HepG2 (cell line): ENCODE measurements around the gene POMGNT2. TPM values are rescaled to one million over a fixed set of nuclear protein-coding genes. Genes with fewer than 3 reads are reported as not detected.

Source experiments
- ATAC-seq: fragments of 200-7000 bp; cut with Tn5 transposase; 3 replicates; pipeline ENCODE4 v1.9.1; 2020; ENCODE audit warnings: mild to moderate bottlenecking, moderate library complexity
- BruUV-seq: library from RNA; stranded (reverse); fragments of 400-500 nt; replicated peaks from 2 replicates; lab custom pipeline; 2021; lab: Mats Ljungman, UMichigan
- CTCF ChIA-PET: fragments of 300-600 bp; formaldehyde crosslinking; extraction: SDS; loops from one replicate; lab custom pipeline; 2021; ENCODE audit warnings: low total read pairs, inconsistent platforms, low intra/inter-chr PET ratio; lab: Yijun Ruan, JAX
- POLR2A ChIA-PET: fragments of 350-600 bp; sonication (Branson Sonifier 250); formaldehyde crosslinking; loops from one replicate; lab custom pipeline; 2020; ENCODE audit warnings: antibody characterized with exemption, inconsistent platforms; lab: Yijun Ruan, JAX
- DNase-seq: peaks from one replicate; pipeline ENCODE4 v3.0.0-alpha.2; 2015; ENCODE audit warnings: low spot score
- FAIRE-seq: peaks from 3 replicates; lab custom pipeline; 2011; peaks lifted over from hg19 to GRCh38; lab: Jason Lieb, UNC
- H2AFZ ChIP-seq: one replicate; pipeline ENCODE4 v1.6.1; 2011; ENCODE audit warnings: low read length, inconsistent platforms
- H3K27ac ChIP-seq: fragments of 300-600 bp; 3 replicates; pipeline ENCODE4 v1.8.0; 2011; ENCODE audit warnings: mixed run types, mild to moderate bottlenecking, mixed read lengths, low read length, inconsistent platforms; ENCODE audit not compliant: insufficient read depth; ENCODE audit errors: extremely low read length
- H3K27me3 ChIP-seq, 2 experiments: fragments of 200-600 bp in 1 of 2; 2 replicates in 1 of 2; 3 replicates in 1 of 2; pipeline versions ENCODE4 v1.6.0 to v1.8.0; 2011; ENCODE audit warnings: low read length in 2 of 2, mild to moderate bottlenecking in 2 of 2, moderate library complexity in 2 of 2, inconsistent platforms in 1 of 2; ENCODE audit not compliant: insufficient read depth in 2 of 2, control insufficient read depth in 1 of 2
- H3K36me3 ChIP-seq, 2 experiments: fragments of 200-600 bp in 1 of 2; replicated peaks in 1 of 2; 2 replicates in 1 of 2; 3 replicates in 1 of 2; pipeline versions ENCODE4 v1.5.1 to v1.8.0; 2011; ENCODE audit warnings: low read length in 2 of 2, inconsistent platforms in 1 of 2; ENCODE audit not compliant: insufficient read depth in 2 of 2, control insufficient read depth in 1 of 2
- H3K4me1 ChIP-seq: 2 replicates; pipeline ENCODE4 v1.5.1; 2012; ENCODE audit warnings: low read length, inconsistent platforms; ENCODE audit not compliant: insufficient read depth
- H3K4me2 ChIP-seq: 2 replicates; pipeline ENCODE4 v1.6.0; 2011; ENCODE audit warnings: low read depth, low read length, inconsistent platforms
- H3K4me3 ChIP-seq, 3 experiments: fragments of 200-600 bp in 1 of 3; sonication (generic), shearing (Covaris generic) in 1 of 3; replicated peaks in 1 of 3; 2 replicates each; pipeline ENCODE4 v1.5.1; 2011 to 2016; ENCODE audit warnings: low read length in 3 of 3, inconsistent platforms in 2 of 3, low read depth in 2 of 3, mild to moderate bottlenecking in 2 of 3, control low read depth in 1 of 3, mixed read lengths in 1 of 3; ENCODE audit not compliant: insufficient read depth in 1 of 3
- H3K79me2 ChIP-seq: one replicate; pipeline ENCODE4 v1.6.1; 2011; ENCODE audit warnings: low read length, inconsistent platforms; ENCODE audit not compliant: insufficient read depth
- H3K9ac ChIP-seq: 2 replicates; pipeline ENCODE4 v1.6.0; 2011; ENCODE audit warnings: mild to moderate bottlenecking, low read depth, low read length, inconsistent platforms; ENCODE audit not compliant: insufficient read depth
- H3K9me3 ChIP-seq: 2 replicates; pipeline ENCODE4 v1.5.1; 2012; ENCODE audit warnings: mild to moderate bottlenecking, low read length
- H4K20me1 ChIP-seq: 2 replicates; pipeline ENCODE4 v1.6.0; 2011; ENCODE audit warnings: inconsistent platforms, mild to moderate bottlenecking, low read length, moderate library complexity; ENCODE audit not compliant: insufficient read depth
- ESRRA ChIP-seq: sonication (generic); formaldehyde crosslinking; IDR thresholded peaks from 2 replicates; pipeline ENCODE4 v1.5.1; 2020; ENCODE audit warnings: mild to moderate bottlenecking, low read depth, missing genetic modification reagents
- HOXD1 ChIP-seq: sonication (generic); formaldehyde crosslinking; IDR thresholded peaks from 2 replicates; pipeline ENCODE4 v1.5.0; 2020; ENCODE audit warnings: missing genetic modification reagents
- IRF2 ChIP-seq: IDR thresholded peaks from 2 replicates; pipeline ENCODE4 v1.6.1; 2018; ENCODE audit warnings: missing genetic modification reagents, missing compliant biosample characterization
- KLF6 ChIP-seq: IDR thresholded peaks from 2 replicates; pipeline ENCODE4 v1.8.0; 2016; ENCODE audit warnings: missing biosample characterization, missing genetic modification reagents
- MTA3 ChIP-seq: sonication (generic); formaldehyde crosslinking; IDR thresholded peaks from 2 replicates; pipeline ENCODE4 v1.4.0; 2020; ENCODE audit warnings: missing genetic modification reagents
- ZFP91 ChIP-seq: sonication (generic); formaldehyde crosslinking; IDR thresholded peaks from 2 replicates; pipeline ENCODE4 v1.9.0; 2022; ENCODE audit warnings: missing genetic modification reagents, mild to moderate bottlenecking, borderline replicate concordance
- ZMYM2 ChIP-seq: sonication (generic); formaldehyde crosslinking; IDR thresholded peaks from 2 replicates; pipeline ENCODE4 v1.8.0; 2022; ENCODE audit warnings: mild to moderate bottlenecking, missing genetic modification reagents
- ZNF629 ChIP-seq: sonication (generic); formaldehyde crosslinking; conservative IDR thresholded peaks from 2 replicates; pipeline ENCODE4 v1.5.0; 2020; ENCODE audit warnings: missing genetic modification reagents
- WGBS: methylation state at CpG from one replicate; pipeline ENCODE4 v1.1.6; 2017; ENCODE audit warnings: low lambda C conversion rate; 5-methylcytosine and 5-hydroxymethylcytosine counted together
- in situ Hi-C: cut with HindIII; loops from 2 replicates; pipeline ENCODE4 v1.10.0; 2017; ENCODE audit warnings: low pct_unique_long_range_greater_than_20kb; ENCODE audit not compliant: extremely low pct_ligation_motif_present
- intact Hi-C: fragments of 100-400 bp; cut with micrococcal nuclease; formaldehyde crosslinking; loops from one replicate; pipeline ENCODE4 v1.10.0; 2022; ENCODE audit not compliant: unreplicated experiment
- polyA plus RNA-seq, 8 experiments: library from polyadenylated mRNA; depleted of rRNA in 3 of 8; stranded (reverse) in 7 of 8; unstranded in 1 of 8; fragments of >200 nt; fragmentation: Illumina TruSeq in 4 of 8; extraction: Trizol in 4 of 8; gene quantifications; 2 replicates each; pipeline versions ENCODE4 v1.2.1 to v1.2.3, GENCODE V29; 2011 to 2016; ENCODE audit warnings: low read depth in 4 of 8, missing spikeins in 1 of 8, mixed read lengths in 1 of 8; ENCODE audit not compliant: insufficient read depth in 1 of 8
- total RNA-seq, 5 experiments: library from RNA; depleted of rRNA; stranded (reverse); fragments of >200 nt; fragmentation: Illumina TruSeq; extraction: Trizol; gene quantifications; 2 replicates each; pipeline ENCODE4 v1.2.3, GENCODE V29; 2016; ENCODE audit warnings: low read depth in 1 of 5
- TF ChIP-seq, protein P1 (sequence below): sonication (generic); formaldehyde crosslinking; IDR thresholded peaks from 2 replicates; pipeline ENCODE4 v1.5.1; 2020; ENCODE audit warnings: missing genetic modification reagents, mild to moderate bottlenecking, borderline replicate concordance
- TF ChIP-seq, protein P2 (sequence below): IDR thresholded peaks from 2 replicates; pipeline ENCODE4 v1.6.1; 2016; ENCODE audit warnings: low read depth, borderline replicate concordance
- TF ChIP-seq, protein P3 (sequence below): sonication (generic); formaldehyde crosslinking; IDR thresholded peaks from 2 replicates; pipeline ENCODE4 v1.9.0; 2021; ENCODE audit warnings: missing genetic modification reagents, borderline replicate concordance
- TF ChIP-seq, protein P4 (sequence below): sonication (generic); formaldehyde crosslinking; IDR thresholded peaks from 2 replicates; pipeline ENCODE4 v1.4.0; 2020; ENCODE audit warnings: mild to moderate bottlenecking, missing genetic modification reagents

POMGNT2 gene
- total and polyA plus RNA-seq, 2 of the 13 experiments (the other 11 are each of a cell fraction or from before 2014, with no cell fraction given), result 10.5 to 12.4 TPM

DNA sequence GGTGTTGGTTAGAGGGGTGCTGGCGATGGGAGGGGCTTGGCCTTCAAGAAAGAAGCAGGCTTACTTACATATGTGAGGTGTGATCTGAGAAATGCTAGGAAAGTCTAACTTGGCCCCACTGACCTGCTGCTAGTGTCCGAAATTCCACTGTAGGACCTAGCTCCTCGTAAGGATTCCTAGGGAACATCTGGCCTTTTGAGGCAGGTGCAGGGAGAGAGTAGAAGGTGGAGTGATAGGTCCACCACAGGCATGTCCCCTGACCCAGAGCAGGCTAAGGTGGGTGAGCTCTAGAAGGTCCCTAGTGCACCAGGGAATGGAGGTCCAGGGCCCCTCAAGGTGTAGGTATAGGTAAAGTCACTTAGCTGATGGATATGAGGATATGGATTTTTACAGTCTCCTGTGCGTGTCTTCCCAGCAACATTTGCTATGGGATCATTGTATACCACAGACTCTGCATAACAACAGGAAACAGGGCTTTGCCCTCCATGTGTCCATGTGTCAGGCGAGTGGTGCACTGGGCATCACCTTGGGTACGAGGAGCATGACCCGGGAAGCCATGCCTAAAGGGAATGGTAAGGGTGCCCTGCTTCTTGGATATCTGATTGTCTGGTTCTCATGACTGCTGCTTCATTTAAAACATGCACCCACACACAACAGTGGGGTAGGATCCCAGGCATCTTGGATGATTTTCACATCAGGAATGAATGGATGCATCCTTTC, 32.6 kb downstream of the POMGNT2 start (continued):
- TF ChIP-seq, protein P1, sequence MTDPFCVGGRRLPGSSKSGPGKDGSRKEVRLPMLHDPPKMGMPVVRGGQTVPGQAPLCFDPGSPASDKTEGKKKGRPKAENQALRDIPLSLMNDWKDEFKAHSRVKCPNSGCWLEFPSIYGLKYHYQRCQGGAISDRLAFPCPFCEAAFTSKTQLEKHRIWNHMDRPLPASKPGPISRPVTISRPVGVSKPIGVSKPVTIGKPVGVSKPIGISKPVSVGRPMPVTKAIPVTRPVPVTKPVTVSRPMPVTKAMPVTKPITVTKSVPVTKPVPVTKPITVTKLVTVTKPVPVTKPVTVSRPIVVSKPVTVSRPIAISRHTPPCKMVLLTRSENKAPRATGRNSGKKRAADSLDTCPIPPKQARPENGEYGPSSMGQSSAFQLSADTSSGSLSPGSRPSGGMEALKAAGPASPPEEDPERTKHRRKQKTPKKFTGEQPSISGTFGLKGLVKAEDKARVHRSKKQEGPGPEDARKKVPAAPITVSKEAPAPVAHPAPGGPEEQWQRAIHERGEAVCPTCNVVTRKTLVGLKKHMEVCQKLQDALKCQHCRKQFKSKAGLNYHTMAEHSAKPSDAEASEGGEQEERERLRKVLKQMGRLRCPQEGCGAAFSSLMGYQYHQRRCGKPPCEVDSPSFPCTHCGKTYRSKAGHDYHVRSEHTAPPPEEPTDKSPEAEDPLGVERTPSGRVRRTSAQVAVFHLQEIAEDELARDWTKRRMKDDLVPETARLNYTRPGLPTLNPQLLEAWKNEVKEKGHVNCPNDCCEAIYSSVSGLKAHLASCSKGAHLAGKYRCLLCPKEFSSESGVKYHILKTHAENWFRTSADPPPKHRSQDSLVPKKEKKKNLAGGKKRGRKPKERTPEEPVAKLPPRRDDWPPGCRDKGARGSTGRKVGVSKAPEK (CRISPR knock-in tag), result no peak

- H3K36me3 ChIP-seq, result no peaks in the 10 kb centered on the region
- H3K9me3 ChIP-seq, result no peaks in the 10 kb centered on the region
- ChIA-PET CTCF (no interaction called here), POLR2A (no interaction called here)
- H3K9ac ChIP-seq, result no peak overlapping the region
- H3K79me2 ChIP-seq, result no peaks in the 10 kb centered on the region
- no peak overlapping the region for H2AFZ ChIP-seq
- ATAC-seq (no peak), FAIRE-seq (no peak), DNase-seq (no peak)
- no peaks in the 10 kb centered on the region for H3K4me1 ChIP-seq
- intact Hi-C loops (no loop called here), in situ Hi-C loops (loop anchor here (10.0 kb wide), 1 partner anchor 108 kb away; no protein-coding TSS in a partner anchor)
- no peaks in the 10 kb centered on the region for H3K27me3 ChIP-seq
- H3K4me3 ChIP-seq, result no peak overlapping the region
- H4K20me1 ChIP-seq, result no peaks in the 10 kb centered on the region
- H3K4me2 ChIP-seq, result no peak overlapping the region
- BruUV-seq, result no TSS peak
- H3K27ac ChIP-seq, result no peak overlapping the region
- WGBS, result 15% methylated on average over 4 of the region's 4 CpGs
- TF ChIP-seq HOXD1 (CRISPR knock-in tag) (no peak), ZNF629 (CRISPR knock-in tag) (no peak), IRF2 (CRISPR knock-in tag) (no peak), ESRRA (CRISPR knock-in tag) (no peak), ZMYM2 (CRISPR knock-in tag) (no peak), KLF6 (CRISPR knock-in tag) (no peak), MTA3 (CRISPR knock-in tag) (no peak), ZFP91 (CRISPR knock-in tag) (no peak)
- TF ChIP-seq, protein P2, sequence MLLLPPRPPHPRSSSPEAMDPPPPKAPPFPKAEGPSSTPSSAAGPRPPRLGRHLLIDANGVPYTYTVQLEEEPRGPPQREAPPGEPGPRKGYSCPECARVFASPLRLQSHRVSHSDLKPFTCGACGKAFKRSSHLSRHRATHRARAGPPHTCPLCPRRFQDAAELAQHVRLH (CRISPR knock-in tag), result no peak
- TF ChIP-seq, protein P3, sequence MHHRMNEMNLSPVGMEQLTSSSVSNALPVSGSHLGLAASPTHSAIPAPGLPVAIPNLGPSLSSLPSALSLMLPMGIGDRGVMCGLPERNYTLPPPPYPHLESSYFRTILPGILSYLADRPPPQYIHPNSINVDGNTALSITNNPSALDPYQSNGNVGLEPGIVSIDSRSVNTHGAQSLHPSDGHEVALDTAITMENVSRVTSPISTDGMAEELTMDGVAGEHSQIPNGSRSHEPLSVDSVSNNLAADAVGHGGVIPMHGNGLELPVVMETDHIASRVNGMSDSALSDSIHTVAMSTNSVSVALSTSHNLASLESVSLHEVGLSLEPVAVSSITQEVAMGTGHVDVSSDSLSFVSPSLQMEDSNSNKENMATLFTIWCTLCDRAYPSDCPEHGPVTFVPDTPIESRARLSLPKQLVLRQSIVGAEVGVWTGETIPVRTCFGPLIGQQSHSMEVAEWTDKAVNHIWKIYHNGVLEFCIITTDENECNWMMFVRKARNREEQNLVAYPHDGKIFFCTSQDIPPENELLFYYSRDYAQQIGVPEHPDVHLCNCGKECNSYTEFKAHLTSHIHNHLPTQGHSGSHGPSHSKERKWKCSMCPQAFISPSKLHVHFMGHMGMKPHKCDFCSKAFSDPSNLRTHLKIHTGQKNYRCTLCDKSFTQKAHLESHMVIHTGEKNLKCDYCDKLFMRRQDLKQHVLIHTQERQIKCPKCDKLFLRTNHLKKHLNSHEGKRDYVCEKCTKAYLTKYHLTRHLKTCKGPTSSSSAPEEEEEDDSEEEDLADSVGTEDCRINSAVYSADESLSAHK, result no peak
- TF ChIP-seq, protein P4, sequence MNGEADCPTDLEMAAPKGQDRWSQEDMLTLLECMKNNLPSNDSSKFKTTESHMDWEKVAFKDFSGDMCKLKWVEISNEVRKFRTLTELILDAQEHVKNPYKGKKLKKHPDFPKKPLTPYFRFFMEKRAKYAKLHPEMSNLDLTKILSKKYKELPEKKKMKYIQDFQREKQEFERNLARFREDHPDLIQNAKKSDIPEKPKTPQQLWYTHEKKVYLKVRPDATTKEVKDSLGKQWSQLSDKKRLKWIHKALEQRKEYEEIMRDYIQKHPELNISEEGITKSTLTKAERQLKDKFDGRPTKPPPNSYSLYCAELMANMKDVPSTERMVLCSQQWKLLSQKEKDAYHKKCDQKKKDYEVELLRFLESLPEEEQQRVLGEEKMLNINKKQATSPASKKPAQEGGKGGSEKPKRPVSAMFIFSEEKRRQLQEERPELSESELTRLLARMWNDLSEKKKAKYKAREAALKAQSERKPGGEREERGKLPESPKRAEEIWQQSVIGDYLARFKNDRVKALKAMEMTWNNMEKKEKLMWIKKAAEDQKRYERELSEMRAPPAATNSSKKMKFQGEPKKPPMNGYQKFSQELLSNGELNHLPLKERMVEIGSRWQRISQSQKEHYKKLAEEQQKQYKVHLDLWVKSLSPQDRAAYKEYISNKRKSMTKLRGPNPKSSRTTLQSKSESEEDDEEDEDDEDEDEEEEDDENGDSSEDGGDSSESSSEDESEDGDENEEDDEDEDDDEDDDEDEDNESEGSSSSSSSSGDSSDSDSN (CRISPR knock-in tag), result no peak
These were observed 33.5 kb downstream of the POMGNT2 start for GRCh38 chr3:43072361-43072760.
